Testis (tissue), 3 donors: ENCODE data around the gene CTIF. TPM values are rescaled to one million over a fixed set of nuclear protein-coding genes. Genes with fewer than 3 reads are reported as not detected.

Experiments
- DNase-seq: peaks from one replicate; pipeline ENCODE4 v3.0.0-alpha.2; 2019
- H3K27ac ChIP-seq, 2 donors: fragments of 200-600 bp; sonication (generic); one replicate each; pipeline ENCODE4 v1.5.1; 2019
- H3K27me3 ChIP-seq: fragments of 200-600 bp; sonication (generic); one replicate; pipeline ENCODE4 v1.5.1; 2019
- H3K36me3 ChIP-seq: fragments of 200-600 bp; sonication (generic); one replicate; pipeline ENCODE4 v1.5.1; 2017; ENCODE audit warnings: low read depth; ENCODE audit errors: missing control alignments
- H3K4me1 ChIP-seq: fragments of 200-600 bp; sonication (generic); one replicate; pipeline ENCODE4 v1.5.1; 2019
- H3K4me3 ChIP-seq, 2 donors: fragments of 200-600 bp; sonication (generic); one replicate each; pipeline ENCODE4 v1.5.1; 2017 to 2019
- H3K9me3 ChIP-seq: fragments of 200-600 bp; sonication (generic); one replicate; pipeline ENCODE4 v1.5.1; 2017
- POLR2A ChIP-seq: fragments of 450-650 bp; IDR thresholded peaks from one replicate; pipeline ENCODE4 v1.6.1; 2017; ENCODE audit warnings: antibody characterized with exemption, mild to moderate bottlenecking, moderate library complexity
- WGBS, 2 donors: methylation state at CpG; one replicate each; pipeline ENCODE4 v1.1.5; 2018; 5-methylcytosine and 5-hydroxymethylcytosine counted together
- intact Hi-C: fragments of 100-400 bp; cut with DNase I; formaldehyde crosslinking; loops from one replicate; pipeline ENCODE4 v1.15.1; 2023; ENCODE audit warnings: low total_unique reads
- polyA plus RNA-seq: library from polyadenylated mRNA; stranded (reverse); fragments of 350-450 nt; fragmentation: Illumina TruSeq; extraction: RNeasy Lipid Tissue Mini Kit (QIAGEN cat#74804); gene quantifications from one replicate; pipeline ENCODE4 v1.2.3, GENCODE V29; 2014; ENCODE audit warnings: low read depth, low replicate concordance; ENCODE audit not compliant: insufficient read depth
- total RNA-seq, 2 donors: library from RNA; depleted of rRNA; stranded (reverse); fragments of >200 nt; gene quantifications; one replicate each; pipeline ENCODE4 v1.2.3, GENCODE V29; 2016
- TF ChIP-seq, protein P1 (sequence below), 3 experiments: fragments of 450-650 bp in 2 of 3; fragments of 200-600 bp in 1 of 3; sonication (generic) in 1 of 3; IDR thresholded peaks; one replicate each; pipeline ENCODE4 v1.5.1; 2016 to 2019; ENCODE audit warnings: antibody characterized with exemption in 3 of 3, mild to moderate bottlenecking in 2 of 3, moderate library complexity in 1 of 3

Gene CTIF
- total and polyA plus RNA-seq, 3 donors from 2014 or later: 33.8 to 41.5 (median 35.6) TPM

DNA sequence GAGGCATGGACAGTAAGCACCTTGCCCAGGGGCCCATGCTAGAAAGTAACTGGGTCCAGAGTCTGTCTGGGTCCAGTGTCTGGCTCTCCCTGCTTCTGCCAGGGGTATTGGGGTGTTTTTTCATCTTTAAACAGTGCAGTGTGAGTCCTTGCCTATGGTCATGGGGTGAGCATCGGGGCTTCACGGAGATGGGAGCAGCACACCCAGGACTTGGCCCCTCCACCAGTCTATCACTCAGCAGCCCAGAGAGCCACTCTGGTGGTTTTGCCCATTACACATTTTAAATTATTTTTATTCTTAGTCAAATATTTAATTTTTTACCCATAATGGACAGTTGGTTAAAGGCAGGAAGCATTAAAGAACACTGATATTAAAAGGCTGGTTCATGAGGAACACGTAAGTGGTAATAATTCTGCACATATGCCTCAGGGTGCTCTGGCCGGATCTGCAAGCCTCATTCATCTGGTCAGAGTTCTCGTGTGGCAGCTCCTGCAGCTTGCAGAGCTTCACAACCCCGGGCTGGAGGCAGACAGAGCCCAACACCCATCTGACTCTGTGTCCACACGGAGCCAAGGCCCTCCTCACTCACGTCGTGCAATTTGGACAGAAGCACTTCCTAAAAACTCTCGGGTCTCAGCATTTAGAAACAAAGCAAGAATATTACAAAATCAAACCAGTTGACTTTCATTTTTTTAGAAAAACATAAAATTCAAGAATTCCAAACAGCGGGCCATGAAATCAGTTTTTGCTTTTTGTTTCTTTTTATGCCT, 204.1 kb downstream of the CTIF start:
- Histone ChIP-seq H3K9me3 (no peaks in the 10 kb centered on the region), H3K27me3 (no peaks in the 10 kb centered on the region), H3K4me3 (no peak overlapping the region), H3K27ac (no peak overlapping the region), H3K4me1 (peaks cover 5% of the 10 kb centered on the region), H3K36me3 (no peaks in the 10 kb centered on the region)
- TF ChIP-seq POLR2A: no peak
- TF ChIP-seq, protein P1, sequence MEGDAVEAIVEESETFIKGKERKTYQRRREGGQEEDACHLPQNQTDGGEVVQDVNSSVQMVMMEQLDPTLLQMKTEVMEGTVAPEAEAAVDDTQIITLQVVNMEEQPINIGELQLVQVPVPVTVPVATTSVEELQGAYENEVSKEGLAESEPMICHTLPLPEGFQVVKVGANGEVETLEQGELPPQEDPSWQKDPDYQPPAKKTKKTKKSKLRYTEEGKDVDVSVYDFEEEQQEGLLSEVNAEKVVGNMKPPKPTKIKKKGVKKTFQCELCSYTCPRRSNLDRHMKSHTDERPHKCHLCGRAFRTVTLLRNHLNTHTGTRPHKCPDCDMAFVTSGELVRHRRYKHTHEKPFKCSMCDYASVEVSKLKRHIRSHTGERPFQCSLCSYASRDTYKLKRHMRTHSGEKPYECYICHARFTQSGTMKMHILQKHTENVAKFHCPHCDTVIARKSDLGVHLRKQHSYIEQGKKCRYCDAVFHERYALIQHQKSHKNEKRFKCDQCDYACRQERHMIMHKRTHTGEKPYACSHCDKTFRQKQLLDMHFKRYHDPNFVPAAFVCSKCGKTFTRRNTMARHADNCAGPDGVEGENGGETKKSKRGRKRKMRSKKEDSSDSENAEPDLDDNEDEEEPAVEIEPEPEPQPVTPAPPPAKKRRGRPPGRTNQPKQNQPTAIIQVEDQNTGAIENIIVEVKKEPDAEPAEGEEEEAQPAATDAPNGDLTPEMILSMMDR (IDR thresholded peaks at IDR 0.05): no peak
- WGBS, 2 donors: 46 to 61% methylated on average over 10 to 11 of the region's 11 CpGs
- peak; percentile 72 for DNase-seq
- intact Hi-C loops: no loop called here

DNA sequence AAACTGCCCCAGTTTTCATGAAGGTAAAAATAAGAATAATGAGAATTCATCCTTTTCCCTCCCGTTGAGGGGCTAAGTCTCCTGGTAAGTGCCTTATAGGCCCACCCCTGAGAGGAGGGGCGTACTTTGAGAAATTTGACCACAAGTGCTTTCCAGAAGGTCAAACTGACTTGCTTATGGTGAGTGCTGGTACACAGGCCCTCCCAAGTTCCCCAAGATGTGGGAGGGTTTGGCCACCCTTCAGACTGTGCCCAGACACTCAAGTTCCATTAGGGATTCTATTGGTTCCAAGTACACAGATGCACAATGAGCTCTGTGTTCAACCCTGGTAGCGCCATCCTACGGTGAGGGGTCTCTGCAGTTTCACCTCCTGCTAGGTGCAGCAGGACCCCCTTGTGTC, 205.1 kb downstream of the CTIF start:
- H3K36me3 ChIP-seq: no peaks in the 10 kb centered on the region
- TF ChIP-seq, protein P1 (IDR thresholded peaks at IDR 0.05): no peak
- no peak for TF ChIP-seq POLR2A
- H3K4me3 ChIP-seq: no peak overlapping the region
- peaks cover 5% of the 10 kb centered on the region for H3K4me1 ChIP-seq
- intact Hi-C loops: no loop called here
- H3K9me3 ChIP-seq: no peaks in the 10 kb centered on the region
- H3K27ac ChIP-seq: no peak overlapping the region
- WGBS, 2 donors: 77 to 84% methylated on average over 4 of the region's 4 CpGs
- DNase-seq: no peak
- no peaks in the 10 kb centered on the region for H3K27me3 ChIP-seq

DNA sequence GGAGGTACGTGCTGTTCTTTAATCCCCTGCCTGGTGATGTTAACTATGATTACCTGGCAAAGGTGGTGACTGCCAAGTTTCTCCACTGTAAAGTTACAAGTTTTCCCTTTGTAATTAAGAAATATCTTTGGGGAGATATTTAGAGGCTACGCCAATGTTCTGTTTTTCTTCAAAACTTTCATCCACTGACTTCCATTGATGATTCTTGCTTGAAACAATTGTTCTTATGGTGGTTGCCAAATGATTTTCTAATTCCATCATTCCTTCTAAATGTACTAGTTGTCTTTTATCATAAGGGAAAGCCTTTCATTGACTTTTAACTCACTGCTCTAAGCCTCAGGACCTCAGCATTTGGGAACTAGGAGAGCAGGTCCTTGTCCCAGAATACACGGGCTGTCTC, 206.5 kb downstream of the CTIF start:
- WGBS, 2 donors: 76 to 87% methylated on average over 3 of the region's 3 CpGs
- DNase-seq: no peak
- TF ChIP-seq, protein P1 (IDR thresholded peaks at IDR 0.05): no peak
- TF ChIP-seq POLR2A: no peak
- intact Hi-C loops: no loop called here
- no peaks in the 10 kb centered on the region for H3K27me3 ChIP-seq
- no peaks in the 10 kb centered on the region for H3K9me3 ChIP-seq
- peaks cover 5% of the 10 kb centered on the region for H3K4me1 ChIP-seq
- H3K36me3 ChIP-seq: no peaks in the 10 kb centered on the region
- H3K27ac ChIP-seq: no peak overlapping the region
- H3K4me3 ChIP-seq: no peak overlapping the region

DNA sequence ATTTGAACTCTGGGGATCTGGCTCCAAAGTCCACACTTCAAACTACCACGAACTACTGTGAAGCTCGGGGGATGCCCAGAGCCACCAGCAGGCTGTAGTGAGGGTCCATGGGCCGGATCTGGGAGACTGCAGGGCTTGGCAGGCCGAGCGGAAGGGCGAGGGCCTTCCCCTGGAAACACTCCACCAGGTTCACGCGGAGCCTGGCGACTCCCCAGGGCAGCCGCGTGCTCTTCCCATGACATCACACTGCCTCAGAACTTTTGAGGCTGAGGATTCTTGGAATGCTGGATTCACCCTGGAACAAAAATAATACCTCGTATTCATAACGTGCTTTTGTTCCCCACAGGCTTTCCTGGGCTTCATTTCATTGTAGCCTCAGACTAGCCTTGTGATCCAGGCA, 210.9 kb downstream of the CTIF start:
- intact Hi-C loops: no loop called here

More for the DNA sequence above, 210.9 kb downstream of the CTIF start:
- TF ChIP-seq POLR2A: no peak
- TF ChIP-seq, protein P1 (IDR thresholded peaks at IDR 0.05): no peak
- no peaks in the 10 kb centered on the region for H3K36me3 ChIP-seq
- no peaks in the 10 kb centered on the region for H3K9me3 ChIP-seq
- peak; percentile 41 for DNase-seq
- no peak overlapping the region for H3K4me3 ChIP-seq
- H3K27me3 ChIP-seq: no peaks in the 10 kb centered on the region
- no peaks in the 10 kb centered on the region for H3K4me1 ChIP-seq
- H3K27ac ChIP-seq: peak overlapping the region in 1 of 2 donors; percentile 52
- WGBS, 2 donors: 58 to 62% methylated on average over 3 to 13 of the region's 13 CpGs
